ENCODE measurements around the gene JAGN1. TPM values are rescaled to one million over a fixed set of nuclear protein-coding genes. Genes with fewer than 3 reads are reported as not detected.
"Not testable (repeated sequence)": the region's sequence is repeated elsewhere in the genome, so short reads cannot be mapped to it uniquely, and the experiment has no call there.

The JAGN1 gene
- total RNA-seq, 1 donor from 2014 or later = 18.4 TPM

GRCh38 chr3:9891072-9891622, 737 bp downstream of the JAGN1 start:
- intact Hi-C loops (cut with micrococcal nuclease) = no loop called here
- ATAC-seq = no peak
- DNase-seq = no peak

- intact Hi-C loops (cut with micrococcal nuclease) = no loop called here
- no peak for DNase-seq
- ATAC-seq = no peak
Observed at GRCh38 chr3:9893739-9894138, 3.3 kb downstream of the JAGN1 start.

GRCh38 chr3:9895715-9896114, 5.3 kb downstream of the JAGN1 start:
- intact Hi-C loops (cut with micrococcal nuclease); DNase-seq; ATAC-seq: not testable (repeated sequence)

GRCh38 chr3:9896755-9897407, 6.5 kb downstream of the JAGN1 start:
- not testable (repeated sequence) for DNase-seq, ATAC-seq

GRCh38 chr3:9897408-9898372, 7.3 kb downstream of the JAGN1 start:
- no peak for ATAC-seq
- DNase-seq = no peak
- intact Hi-C loops (cut with micrococcal nuclease) = no loop called here

More at GRCh38 chr3:9896755-9897407, 6.5 kb downstream of the JAGN1 start:
- intact Hi-C loops (cut with micrococcal nuclease) = not testable (repeated sequence)

- intact Hi-C loops (cut with micrococcal nuclease) = no loop called here
- DNase-seq = no peak
- no peak for ATAC-seq
Observed at GRCh38 chr3:9898467-9899241, 8.2 kb downstream of the JAGN1 start.

- intact Hi-C loops (cut with micrococcal nuclease) = no loop called here
- ATAC-seq (no peak), DNase-seq (no peak)
Observed at GRCh38 chr3:9899289-9899791, 8.9 kb downstream of the JAGN1 start.

GRCh38 chr3:9900965-9901415, 10.6 kb downstream of the JAGN1 start:
- ATAC-seq; intact Hi-C loops (cut with micrococcal nuclease); DNase-seq: not testable (repeated sequence)

GRCh38 chr3:9901967-9902366, 11.6 kb downstream of the JAGN1 start:
- intact Hi-C loops (cut with micrococcal nuclease) = no loop called here
- no peak for ATAC-seq
- no peak for DNase-seq

- no peak for DNase-seq
- no peak for ATAC-seq
- intact Hi-C loops (cut with micrococcal nuclease) = no loop called here
Observed at GRCh38 chr3:9902372-9903237, 12.2 kb downstream of the JAGN1 start, which contains the start of gene IL17RE. TSS of gene IL17RE (plus strand) at chr3:9902848. CDS start at chr3:9902933, 85 bp downstream.

GRCh38 chr3:9903238-9903624, 12.8 kb downstream of the JAGN1 start:
- DNase-seq (no peak), ATAC-seq (peak; percentile 20)
- intact Hi-C loops (cut with micrococcal nuclease) = no loop called here

- no peak for ATAC-seq
- intact Hi-C loops (cut with micrococcal nuclease) = no loop called here
- DNase-seq = no peak
Observed at GRCh38 chr3:9903904-9904303, 13.5 kb downstream of the JAGN1 start.

- ATAC-seq (no peak), DNase-seq (no peak)
- intact Hi-C loops (cut with micrococcal nuclease) = no loop called here
Observed at GRCh38 chr3:9906480-9906879, 16.1 kb downstream of the JAGN1 start.

- intact Hi-C loops (cut with micrococcal nuclease) = no loop called here
- ATAC-seq (no peak), DNase-seq (no peak)
Observed at GRCh38 chr3:9908286-9908685, 17.9 kb downstream of the JAGN1 start.

- ATAC-seq (no peak), DNase-seq (no peak)
- intact Hi-C loops (cut with micrococcal nuclease) = no loop called here
Observed at GRCh38 chr3:9909221-9910013, 19.0 kb downstream of the JAGN1 start.

GRCh38 chr3:9911863-9912262, 21.5 kb downstream of the JAGN1 start:
- no peak for DNase-seq
- intact Hi-C loops (cut with micrococcal nuclease) = no loop called here
- ATAC-seq = no peak

GRCh38 chr3:9912294-9912935, 22.0 kb downstream of the JAGN1 start:
- intact Hi-C loops (cut with micrococcal nuclease) = no loop called here
- no peak for DNase-seq
- no peak for ATAC-seq
